NCI-H510A treated with DMSO at 0.1 percent for 48 hours (cell line): ENCODE results near the gene NUCB1.
"Not testable (repeated sequence)": the region's sequence is repeated elsewhere in the genome, so short reads cannot be mapped to it uniquely, and the experiment has no call there.

ENCODE experiments used
- DNase-seq: peaks from one replicate; lab custom pipeline; 2025; lab: John Stamatoyannopoulos, UW

The NUCB1 gene

DNA sequence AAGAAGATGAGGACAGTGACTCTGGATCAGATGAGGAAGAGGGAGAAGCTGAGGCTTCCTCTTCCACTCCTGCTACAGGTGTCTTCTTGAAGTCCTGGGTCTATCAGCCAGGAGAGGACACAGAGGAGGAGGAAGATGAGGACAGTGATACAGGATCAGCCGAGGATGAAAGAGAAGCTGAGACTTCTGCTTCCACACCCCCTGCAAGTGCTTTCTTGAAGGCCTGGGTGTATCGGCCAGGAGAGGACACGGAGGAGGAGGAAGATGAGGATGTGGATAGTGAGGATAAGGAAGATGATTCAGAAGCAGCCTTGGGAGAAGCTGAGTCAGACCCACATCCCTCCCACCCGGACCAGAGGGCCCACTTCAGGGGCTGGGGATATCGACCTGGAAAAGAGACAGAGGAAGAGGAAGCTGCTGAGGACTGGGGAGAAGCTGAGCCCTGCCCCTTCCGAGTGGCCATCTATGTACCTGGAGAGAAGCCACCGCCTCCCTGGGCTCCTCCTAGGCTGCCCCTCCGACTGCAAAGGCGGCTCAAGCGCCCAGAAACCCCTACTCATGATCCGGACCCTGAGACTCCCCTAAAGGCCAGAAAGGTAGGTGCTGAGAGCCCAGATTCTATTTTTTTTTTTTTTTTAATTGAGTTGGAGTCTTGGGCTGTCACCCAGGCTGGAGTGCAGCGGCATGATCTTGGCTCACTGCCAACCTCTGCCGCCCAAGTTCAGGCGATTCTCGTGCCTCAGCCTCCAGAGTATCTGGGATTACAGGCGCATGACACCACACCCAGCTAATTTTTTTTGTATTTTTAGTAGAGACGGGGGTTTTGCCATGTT is 25.6 kb upstream of the NUCB1 start:
- DNase-seq, result no peak

DNA sequence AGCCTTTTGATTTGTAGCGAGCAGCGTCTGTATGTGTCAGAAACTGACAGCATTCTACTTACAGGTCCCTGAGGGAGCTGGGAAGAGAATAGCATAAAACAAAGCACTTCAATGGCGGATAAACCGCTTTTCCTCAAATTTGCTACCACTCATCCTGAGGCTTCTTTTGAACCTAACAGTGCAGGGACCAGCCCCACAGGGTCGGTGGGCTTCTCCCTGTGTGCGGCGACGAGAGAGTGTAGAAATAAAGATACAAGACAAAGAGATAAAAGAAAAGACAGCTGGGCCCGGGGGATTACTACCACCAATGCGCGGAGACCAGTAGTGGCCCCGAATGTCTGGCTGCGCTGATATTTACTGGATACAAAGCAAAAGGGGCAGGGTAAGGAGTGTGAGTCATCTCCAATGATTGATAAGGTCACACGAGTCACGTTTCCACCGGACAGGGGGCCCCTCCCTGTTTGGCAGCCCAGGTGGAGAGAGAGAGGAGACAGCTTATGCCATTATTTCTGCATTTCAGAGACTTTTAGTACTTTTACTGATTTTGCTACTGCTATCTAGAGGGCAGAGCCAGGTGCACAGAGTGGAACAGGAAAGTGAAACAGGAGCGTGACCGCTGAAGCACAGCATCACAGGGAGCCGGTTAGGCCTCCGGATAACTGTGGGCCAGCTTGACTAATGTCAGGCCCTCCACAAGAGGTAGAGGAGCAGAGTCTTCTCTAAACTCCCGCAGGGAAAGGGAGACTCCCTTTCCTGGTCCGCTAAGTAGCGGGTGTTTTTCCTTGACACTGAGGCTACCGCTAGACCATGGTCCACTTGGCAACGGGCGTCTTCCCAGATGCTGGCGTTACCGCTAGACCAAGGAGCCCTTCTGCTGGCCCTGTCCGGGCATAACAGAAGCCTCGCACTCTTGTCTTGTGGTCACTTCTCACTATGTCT is 23.8 kb upstream of the NUCB1 start:
- not testable (repeated sequence) for DNase-seq

- DNase-seq, result no peak
Observed at GRCh38 chr19:48877855-48878195, 22.3 kb upstream of the NUCB1 start.

GRCh38 chr19:48878196-48879024 is 21.7 kb upstream of the NUCB1 start:
- no peak for DNase-seq

GRCh38 chr19:48879025-48879637 is 21.0 kb upstream of the NUCB1 start:
- DNase-seq, result no peak

GRCh38 chr19:48879696-48880095 is 20.4 kb upstream of the NUCB1 start:
- not testable (repeated sequence) for DNase-seq

DNA sequence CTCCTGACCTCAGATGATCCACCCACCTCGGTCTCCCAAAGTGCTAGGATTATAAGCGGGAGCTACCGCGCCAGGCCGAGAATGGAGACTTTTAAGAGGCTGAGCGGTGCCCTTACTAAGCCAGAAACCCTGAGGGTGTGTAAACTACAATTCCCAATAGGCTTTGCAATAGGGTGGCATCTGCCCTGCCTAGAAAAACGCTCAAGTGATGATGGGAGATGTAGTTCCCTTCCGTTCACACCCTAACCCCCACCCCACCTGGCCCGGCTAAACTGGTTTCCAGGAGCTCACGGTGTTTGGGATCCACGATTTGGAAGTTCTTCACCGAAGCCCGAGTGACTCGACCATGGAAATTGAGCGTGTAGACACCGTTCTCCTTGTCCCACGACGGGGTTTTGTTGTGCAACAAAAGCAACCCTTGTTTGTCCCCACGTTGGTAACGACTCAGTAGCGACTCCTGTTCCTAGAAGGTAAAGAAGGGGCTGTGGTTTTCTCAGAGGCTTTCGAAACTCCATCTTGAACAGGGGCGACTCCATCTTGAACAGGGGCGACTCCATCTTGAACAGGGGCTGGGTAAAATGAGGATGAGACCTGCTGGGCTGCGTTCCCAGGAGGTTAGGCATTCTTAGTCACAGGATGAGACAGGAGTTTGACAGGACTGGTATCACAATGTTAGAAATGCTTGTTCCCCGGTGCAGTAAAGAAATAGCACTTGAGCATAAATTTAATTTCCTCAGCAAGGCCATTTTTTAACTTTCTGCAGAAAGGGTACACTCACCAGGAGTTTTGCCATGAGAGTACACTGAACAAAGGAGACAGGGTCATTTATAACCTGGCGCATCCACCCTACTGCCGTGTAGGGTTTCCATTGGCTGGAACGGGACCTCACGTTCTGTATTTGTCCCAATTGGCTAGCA is 18.1 kb upstream of the NUCB1 start:
- DNase-seq, result no peak

DNA sequence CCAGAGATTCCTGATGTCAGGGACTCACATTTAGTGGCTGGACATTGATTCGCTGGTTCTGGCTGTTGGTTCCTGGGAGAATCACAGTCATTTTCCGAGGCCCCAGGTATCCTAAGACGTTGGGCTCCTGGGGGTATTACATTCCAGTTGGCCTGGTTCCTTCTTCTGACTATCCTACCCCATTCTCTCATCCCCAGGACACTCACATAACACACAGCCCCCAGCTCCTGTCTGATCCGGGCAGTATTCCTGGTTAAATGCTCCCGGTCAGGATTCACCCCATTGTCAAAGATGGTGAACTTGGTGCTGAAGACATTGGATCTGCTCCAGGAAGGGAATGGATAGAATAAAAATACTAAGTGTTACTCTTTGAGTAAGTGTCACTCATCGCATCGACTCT is 16.4 kb upstream of the NUCB1 start:
- no peak for DNase-seq

- DNase-seq, result no peak
Observed at GRCh38 chr19:48887861-48888612, 12.1 kb upstream of the NUCB1 start.

- DNase-seq, result not testable (repeated sequence)
Observed at GRCh38 chr19:48889496-48889895, 10.6 kb upstream of the NUCB1 start.

- no peak for DNase-seq
Observed at GRCh38 chr19:48890551-48890950, 9.6 kb upstream of the NUCB1 start.

GRCh38 chr19:48895226-48895625 is 4.9 kb upstream of the NUCB1 start:
- no peak for DNase-seq

- DNase-seq, result no peak
Observed at GRCh38 chr19:48896191-48896720, 3.9 kb upstream of the NUCB1 start.

GRCh38 chr19:48897181-48897580 is 2.9 kb upstream of the NUCB1 start:
- no peak for DNase-seq

DNA sequence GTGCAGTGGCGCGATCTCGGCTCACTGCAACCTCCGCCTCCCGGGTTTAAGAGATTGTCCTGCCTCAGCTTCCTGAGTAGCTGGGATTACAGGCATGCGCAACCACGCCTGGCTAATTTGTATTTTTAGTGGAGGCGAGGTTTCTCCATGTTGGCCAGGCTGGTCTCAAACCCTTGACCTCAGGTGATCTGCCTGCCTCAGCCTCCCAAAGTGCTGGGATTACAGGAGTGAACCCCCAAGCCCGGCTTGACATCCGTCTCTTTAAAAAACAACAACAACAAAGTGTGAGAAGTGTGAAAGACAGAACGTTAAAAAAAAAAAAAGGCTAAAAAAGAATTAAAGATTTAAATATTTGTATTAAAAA is 744 bp upstream of the NUCB1 start:
- not testable (repeated sequence) for DNase-seq

- no peak for DNase-seq
Observed at GRCh38 chr19:48900477-48901406, 630 bp downstream of the NUCB1 start.

DNA sequence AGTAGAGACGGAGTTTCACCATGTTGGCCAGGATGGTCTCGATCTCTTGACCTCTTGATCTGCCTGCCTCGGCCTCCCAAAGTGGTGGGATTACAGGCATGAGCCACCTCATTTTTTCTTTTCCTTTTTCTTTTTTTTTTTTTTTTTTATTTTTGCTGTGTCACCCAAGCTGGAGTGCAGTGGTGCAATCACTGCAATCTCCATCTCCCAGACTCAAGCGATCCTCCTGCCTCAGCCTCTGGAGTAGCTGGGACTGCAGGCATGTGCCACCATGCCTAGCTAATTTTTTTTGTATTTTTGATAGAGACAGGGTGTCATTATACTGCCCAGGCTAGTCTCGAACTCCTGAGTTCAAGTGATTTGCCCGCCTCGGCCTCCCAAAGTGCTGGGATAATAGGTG is 2.2 kb downstream of the NUCB1 start:
- not testable (repeated sequence) for DNase-seq

- DNase-seq, result not testable (repeated sequence)
Observed at GRCh38 chr19:48903788-48904187, 3.7 kb downstream of the NUCB1 start.

DNA sequence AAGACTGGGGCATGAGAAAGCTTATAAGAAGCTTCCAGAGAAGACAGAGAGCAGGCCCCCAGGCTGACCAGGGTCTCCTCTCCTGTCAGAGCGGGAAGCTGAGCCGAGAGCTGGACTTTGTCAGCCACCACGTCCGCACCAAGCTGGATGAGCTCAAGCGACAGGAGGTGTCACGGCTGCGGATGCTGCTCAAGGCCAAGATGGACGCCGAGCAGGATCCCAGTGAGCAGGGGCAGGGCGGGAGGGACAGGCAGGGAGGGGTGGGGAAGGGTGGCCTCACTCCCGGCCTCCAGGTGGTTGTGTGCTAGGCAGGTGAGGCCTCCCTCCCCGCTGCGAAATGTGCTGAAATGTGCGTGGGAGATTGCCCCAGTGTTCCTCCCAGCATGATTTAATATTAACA is 5.6 kb downstream of the NUCB1 start:
- no peak for DNase-seq
